Adipocyte (in vitro differentiated cells): ENCODE data around the gene TBC1D4.
A peak's percentile ranks its signal among the peaks of the same experiment; 100 is the strongest.

ENCODE experiments used
- DNase-seq: peaks from one replicate; pipeline ENCODE4 v3.0.0-alpha.2; 2015; ENCODE audit warnings: low read depth
- H3K27me3 ChIP-seq: replicated peaks from 2 replicates; pipeline ENCODE4 v1.7.0; 2013; ENCODE audit warnings: mild to moderate bottlenecking, low read length, moderate library complexity; ENCODE audit not compliant: control insufficient read depth, insufficient read depth
- H3K36me3 ChIP-seq: 2 replicates; pipeline ENCODE4 v1.7.0; 2013; ENCODE audit warnings: low read length, mild to moderate bottlenecking, moderate library complexity; ENCODE audit not compliant: control insufficient read depth, insufficient read depth, severe bottlenecking
- H3K4me1 ChIP-seq: 2 replicates; pipeline ENCODE4 v1.7.0; 2013; ENCODE audit warnings: mild to moderate bottlenecking, low read length, moderate library complexity; ENCODE audit not compliant: control insufficient read depth, insufficient read depth
- H3K4me3 ChIP-seq: 2 replicates; pipeline ENCODE4 v1.7.0; 2013; ENCODE audit warnings: mild to moderate bottlenecking, low read length, moderate library complexity
- H3K9ac ChIP-seq: 2 replicates; pipeline ENCODE4 v1.7.0; 2013; ENCODE audit warnings: mild to moderate bottlenecking, low read length, moderate library complexity
- H3K9me3 ChIP-seq: 2 replicates; pipeline ENCODE4 v1.7.0; 2013; ENCODE audit warnings: mild to moderate bottlenecking, low read length, moderate library complexity; ENCODE audit not compliant: control insufficient read depth

Gene TBC1D4

DNA sequence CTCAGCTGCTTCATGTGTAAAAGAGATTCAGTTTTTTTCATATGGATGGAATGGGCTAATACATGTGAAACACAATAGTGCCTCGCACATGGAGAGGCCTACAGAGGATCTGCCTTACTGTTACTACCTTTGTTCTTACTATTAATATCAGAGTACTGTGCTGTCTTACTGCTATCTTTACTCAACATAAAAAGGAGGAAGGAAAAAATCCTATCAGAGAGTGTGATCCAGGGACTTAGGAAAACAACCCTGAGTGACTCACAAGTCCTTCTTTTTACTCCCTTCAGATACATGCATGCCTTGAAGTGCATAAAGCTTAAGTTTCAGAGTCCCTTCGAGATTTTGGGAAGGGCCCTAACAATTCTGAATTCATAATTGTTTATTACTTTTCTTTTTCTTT is 136.8 kb downstream of the TBC1D4 start:
- Histone ChIP-seq H3K9ac (no peak overlapping the region), H3K9me3 (no peaks in the 10 kb centered on the region), H3K36me3 (peaks cover 44% of the 10 kb centered on the region), H3K27me3 (no peaks in the 10 kb centered on the region), H3K4me1 (no peaks in the 10 kb centered on the region), H3K4me3 (no peak overlapping the region)
- peak; percentile 24 for DNase-seq

DNA sequence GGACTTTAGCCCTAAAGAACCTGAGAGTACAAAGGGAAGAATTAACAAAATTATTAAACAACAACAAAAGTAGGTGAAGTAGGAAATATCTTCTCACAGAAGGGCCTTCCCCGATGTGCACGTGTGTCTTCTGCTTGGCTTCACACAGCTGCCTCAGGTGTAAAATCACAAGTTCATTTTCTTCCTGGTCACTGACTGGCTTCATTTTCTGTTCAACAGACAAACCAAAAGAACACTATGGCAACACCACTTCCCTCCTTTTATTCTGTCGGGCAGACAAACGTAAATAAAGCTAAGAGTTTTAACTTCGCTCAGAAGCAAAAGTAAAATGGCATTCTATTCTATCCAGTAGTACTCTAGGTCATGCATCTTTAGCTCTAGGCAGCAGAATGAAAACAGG is 140.9 kb downstream of the TBC1D4 start:
- Histone ChIP-seq H3K4me1 (no peaks in the 10 kb centered on the region), H3K9me3 (no peaks in the 10 kb centered on the region), H3K4me3 (no peak overlapping the region), H3K36me3 (peaks cover 49% of the 10 kb centered on the region), H3K9ac (no peak overlapping the region), H3K27me3 (no peaks in the 10 kb centered on the region)
- DNase-seq = no peak

DNA sequence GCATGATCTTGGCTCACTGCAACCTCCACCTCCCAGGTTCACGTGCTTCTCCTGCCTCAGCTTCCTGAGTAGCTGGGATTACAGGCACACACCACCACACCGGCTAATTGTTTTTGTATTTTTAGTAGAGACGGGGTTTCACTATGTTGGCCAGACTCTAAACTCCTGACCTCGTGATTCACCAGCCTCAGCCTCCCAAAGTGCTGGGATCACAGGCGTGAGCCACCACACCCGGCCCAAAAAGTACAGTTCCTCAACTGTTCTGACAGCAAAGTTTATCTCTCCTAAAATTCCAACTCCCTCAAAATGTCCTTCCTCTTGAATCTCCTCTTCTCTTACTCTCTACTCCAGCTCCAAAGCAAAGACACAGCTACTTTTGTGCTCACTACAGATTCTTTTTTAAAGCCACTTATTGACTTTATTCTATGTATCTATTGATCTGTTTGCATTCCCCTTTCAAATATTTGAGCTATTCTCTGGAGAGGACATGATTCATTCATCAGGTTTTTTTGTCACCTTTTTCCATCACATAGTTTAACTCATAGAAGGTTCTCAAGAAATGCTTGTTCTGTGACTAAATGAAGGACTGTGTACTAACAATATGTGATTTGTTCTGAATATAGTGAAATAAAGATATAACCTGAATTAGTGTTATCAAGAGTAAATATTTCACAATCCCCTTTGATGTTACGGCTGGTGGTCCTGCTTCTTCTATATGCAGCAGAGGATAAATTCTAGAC is 142.2 kb downstream of the TBC1D4 start:
- no peaks in the 10 kb centered on the region for H3K27me3 ChIP-seq
- H3K4me1 ChIP-seq = no peaks in the 10 kb centered on the region
- no peak for DNase-seq

DNA sequence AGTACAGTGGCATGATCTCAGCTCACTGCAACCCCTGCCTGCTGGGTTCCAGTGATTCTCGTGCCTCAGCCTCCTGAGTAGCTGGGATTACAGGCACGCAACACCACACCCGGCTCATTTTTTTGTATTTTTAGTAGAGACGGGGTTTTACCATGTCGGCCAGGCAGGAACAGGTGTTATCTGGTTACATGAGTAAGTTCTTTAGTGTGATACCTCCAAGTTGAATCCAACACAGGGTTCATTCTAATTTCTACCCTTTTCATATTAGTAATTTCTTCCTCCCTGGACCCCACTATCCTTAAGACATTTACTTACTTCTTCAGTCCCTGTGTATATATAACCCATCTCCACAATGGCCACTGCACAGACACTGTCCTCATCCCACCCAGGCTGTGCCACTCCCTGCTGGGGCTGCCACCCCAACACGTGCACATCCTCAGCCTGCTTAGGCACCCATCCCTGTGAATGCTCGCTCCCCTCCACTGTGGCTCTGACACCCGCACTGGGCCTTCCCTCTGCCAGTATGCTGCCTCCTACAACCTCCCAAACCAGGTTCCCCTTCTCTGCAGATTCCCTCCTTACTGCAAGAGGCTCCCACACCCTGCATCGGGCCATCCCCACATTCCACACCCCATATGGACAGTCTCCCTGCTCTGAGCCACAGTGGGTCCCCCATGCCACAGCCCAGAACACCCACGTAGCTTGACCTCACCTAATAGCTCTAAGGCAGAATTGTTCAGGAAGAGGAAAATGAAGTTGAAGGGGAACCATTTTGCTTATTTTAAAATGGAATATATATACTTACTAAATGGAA is 147.1 kb downstream of the TBC1D4 start:
- Histone ChIP-seq H3K4me1 (peaks cover 15% of the 10 kb centered on the region), H3K4me3 (no peak overlapping the region), H3K9ac (no peak overlapping the region), H3K9me3 (no peaks in the 10 kb centered on the region), H3K27me3 (no peaks in the 10 kb centered on the region), H3K36me3 (peaks cover 52% of the 10 kb centered on the region)
- no peak for DNase-seq

More for the DNA sequence above, 142.2 kb downstream of the TBC1D4 start:
- peaks cover 61% of the 10 kb centered on the region for H3K36me3 ChIP-seq
- H3K9me3 ChIP-seq = no peaks in the 10 kb centered on the region
- no peak overlapping the region for H3K9ac ChIP-seq
- no peak overlapping the region for H3K4me3 ChIP-seq

DNA sequence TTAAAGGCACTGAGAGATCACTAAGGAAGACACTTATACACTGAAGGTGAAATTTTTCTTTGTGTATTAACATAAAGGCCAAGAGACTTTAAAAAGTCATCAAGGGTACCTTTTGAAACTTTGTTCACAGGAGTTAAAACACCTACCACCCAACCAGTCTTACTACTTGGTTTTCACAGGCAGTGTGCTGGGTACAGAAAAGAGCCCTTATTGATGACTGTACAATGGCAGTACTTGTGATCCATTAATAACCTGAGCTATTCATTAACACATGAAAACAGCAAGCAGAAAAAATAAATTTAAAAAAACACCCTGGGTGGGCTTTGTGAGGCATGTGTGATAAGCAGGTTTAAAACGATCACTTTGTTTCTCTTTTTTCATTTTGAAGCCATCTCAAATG is 148.9 kb downstream of the TBC1D4 start:
- no peak for DNase-seq
- Histone ChIP-seq H3K4me3 (no peak overlapping the region), H3K36me3 (peaks cover 43% of the 10 kb centered on the region), H3K9me3 (no peaks in the 10 kb centered on the region), H3K27me3 (no peaks in the 10 kb centered on the region), H3K4me1 (peaks cover 20% of the 10 kb centered on the region), H3K9ac (no peak overlapping the region)

DNA sequence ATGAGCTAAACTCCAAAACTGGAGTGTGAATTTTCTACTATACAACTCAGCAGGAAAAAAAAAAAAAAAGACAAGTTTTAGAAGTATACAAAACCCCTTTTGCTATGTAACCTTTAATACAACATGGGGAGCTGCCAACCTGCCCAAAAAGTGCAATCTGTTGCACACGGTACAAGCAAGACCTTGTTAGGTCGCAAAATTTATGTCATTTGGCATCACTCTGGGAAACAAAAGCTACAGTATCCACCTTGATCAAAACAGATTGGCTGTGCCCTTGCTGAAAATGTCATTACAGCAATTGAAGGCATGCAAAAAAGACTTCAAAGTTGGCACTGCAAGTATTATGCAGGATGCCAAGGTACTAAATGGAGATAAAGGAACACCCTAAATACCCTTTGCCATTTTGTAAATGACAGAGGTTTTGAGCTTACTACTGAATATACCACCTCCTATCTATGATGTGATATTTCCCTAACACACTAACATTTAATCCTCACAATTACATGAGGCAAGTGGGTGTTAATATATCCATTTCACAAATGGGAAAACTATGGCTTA is 150.1 kb downstream of the TBC1D4 start:
- no peaks in the 10 kb centered on the region for H3K27me3 ChIP-seq
- DNase-seq = no peak
- no peaks in the 10 kb centered on the region for H3K9me3 ChIP-seq
- H3K4me1 ChIP-seq = peaks cover 22% of the 10 kb centered on the region
- H3K36me3 ChIP-seq = peaks cover 31% of the 10 kb centered on the region
- H3K4me3 ChIP-seq = no peak overlapping the region
- no peak overlapping the region for H3K9ac ChIP-seq

DNA sequence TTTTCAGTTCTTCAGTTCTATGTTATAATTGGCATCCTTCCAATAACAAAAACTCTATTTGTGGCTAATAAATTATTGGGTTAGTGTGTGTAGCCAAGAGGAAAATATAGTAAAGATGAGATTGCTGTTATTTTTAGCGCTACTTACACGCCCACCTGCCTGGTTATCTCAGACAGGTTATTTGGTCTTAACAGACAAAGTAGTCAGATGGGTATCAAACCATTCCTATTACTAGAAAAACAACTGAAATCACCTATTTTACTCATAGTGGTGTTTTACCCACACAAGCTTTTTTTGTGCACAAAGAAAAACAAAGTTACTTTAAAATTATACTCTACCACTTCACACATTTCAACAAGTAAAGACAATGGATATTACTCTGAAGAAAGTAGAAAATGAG is 151.2 kb downstream of the TBC1D4 start:
- peaks cover 24% of the 10 kb centered on the region for H3K36me3 ChIP-seq
- DNase-seq = no peak
- H3K9ac ChIP-seq = no peak overlapping the region
- no peaks in the 10 kb centered on the region for H3K9me3 ChIP-seq
- no peak overlapping the region for H3K4me3 ChIP-seq
- no peaks in the 10 kb centered on the region for H3K27me3 ChIP-seq
- peaks cover 31% of the 10 kb centered on the region for H3K4me1 ChIP-seq

DNA sequence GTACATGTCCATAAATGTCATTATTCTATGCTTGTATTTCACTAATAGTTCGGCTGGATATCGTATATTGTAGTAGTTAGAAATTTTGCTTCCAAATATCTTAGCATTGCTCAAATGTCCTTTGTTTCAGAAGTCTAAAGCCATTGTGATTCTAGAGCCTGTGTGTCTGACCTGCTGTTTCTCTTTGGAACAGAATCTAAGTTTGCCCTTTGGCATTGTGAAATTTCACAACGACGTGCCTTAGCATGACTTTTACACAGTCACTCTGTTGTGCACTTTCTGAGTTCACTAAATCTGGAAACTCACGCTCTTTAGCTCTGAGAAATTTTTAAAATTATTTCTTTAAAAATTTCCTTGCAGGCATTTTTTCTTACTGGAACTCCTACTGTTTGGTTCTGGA is 152.2 kb downstream of the TBC1D4 start:
- H3K9ac ChIP-seq = no peak overlapping the region
- H3K27me3 ChIP-seq = no peaks in the 10 kb centered on the region
- no peaks in the 10 kb centered on the region for H3K9me3 ChIP-seq
- peaks cover 20% of the 10 kb centered on the region for H3K36me3 ChIP-seq
- peaks cover 31% of the 10 kb centered on the region for H3K4me1 ChIP-seq
- H3K4me3 ChIP-seq = no peak overlapping the region
- no peak for DNase-seq

DNA sequence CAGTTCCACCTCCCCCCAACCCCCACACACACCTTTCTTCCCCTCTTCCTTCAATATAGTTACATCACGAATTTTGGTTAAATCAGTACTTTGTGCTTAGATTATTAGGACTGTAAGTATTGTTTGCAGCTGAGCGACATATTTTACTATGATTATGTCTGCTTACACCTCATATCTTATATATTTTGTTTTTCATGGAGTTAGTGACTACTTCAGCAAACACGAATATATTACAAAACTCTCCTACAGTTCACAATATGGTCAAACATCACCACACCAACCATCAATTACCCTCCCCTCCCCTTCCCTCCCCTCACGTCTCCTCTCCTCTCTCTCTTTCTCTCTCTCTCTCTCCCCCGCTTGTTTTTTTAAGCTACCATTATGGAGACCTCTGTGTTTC is 152.9 kb downstream of the TBC1D4 start:
- Histone ChIP-seq H3K9me3 (no peaks in the 10 kb centered on the region), H3K4me1 (peaks cover 31% of the 10 kb centered on the region), H3K4me3 (no peak overlapping the region), H3K9ac (no peak overlapping the region), H3K27me3 (no peaks in the 10 kb centered on the region), H3K36me3 (peaks cover 17% of the 10 kb centered on the region)
- DNase-seq = no peak

DNA sequence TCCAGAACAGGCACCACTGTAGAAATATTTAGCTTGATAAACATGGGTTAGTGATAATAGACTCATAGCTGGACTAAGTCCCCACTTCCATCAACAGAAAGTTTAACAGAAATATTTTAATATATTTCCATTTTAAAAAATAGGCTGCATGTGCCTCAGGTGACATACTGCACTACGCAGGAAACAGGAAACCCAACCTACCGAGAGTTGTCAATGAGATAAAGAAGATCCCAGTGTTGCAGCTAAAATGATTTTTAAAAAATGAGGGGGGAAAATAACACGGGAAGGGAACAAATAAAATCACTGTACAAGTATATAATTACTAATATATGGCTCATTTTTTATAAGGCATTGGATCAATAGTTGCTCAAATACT is 154.8 kb downstream of the TBC1D4 start:
- Histone ChIP-seq H3K36me3 (peaks cover 11% of the 10 kb centered on the region), H3K4me3 (peak overlapping the region; percentile 57), H3K9ac (no peak overlapping the region), H3K27me3 (no peaks in the 10 kb centered on the region), H3K9me3 (no peaks in the 10 kb centered on the region), H3K4me1 (peaks cover 30% of the 10 kb centered on the region)
- DNase-seq = no peak
